ENCODE data around the gene CHD6.

The CHD6 gene

DNA sequence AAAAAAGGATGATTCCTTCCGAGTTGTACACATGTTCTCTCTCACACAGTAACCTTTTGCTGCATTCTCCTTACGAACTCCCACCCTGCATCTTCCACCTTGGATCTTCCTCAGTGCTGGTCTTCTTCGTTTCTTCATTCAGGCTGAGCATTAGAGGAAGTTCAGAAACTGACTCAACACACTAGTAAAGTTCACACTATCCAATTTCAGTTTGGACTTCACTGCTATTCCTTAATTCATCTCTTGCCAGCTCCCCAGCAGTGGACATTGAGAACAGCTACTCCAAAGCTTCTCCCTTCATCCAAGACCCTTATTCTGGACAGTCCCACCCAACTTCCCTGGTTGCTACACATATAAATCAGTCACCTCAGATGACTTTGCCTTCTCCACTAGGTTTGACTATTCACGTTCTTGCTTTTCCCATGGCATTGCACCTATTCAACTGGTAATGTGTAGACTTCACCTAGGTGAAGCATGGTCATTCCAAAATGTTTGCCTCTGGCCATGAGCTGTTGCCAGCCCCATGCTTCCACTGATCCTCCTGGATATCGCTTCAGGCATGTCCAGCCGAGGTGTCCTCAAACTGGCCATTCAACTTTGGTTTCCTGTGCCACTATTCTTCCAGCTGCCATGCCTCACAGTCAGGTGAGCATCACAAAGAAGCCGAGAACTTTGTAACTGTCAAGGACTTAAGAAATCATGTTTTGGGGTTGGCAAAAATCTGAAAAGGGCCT is 147.6 kb downstream of the CHD6 start:
- H3K27ac Mint-ChIP-seq: no peak overlapping the region
- no peaks in the 10 kb centered on the region for H3K9me3 Mint-ChIP-seq
- peaks cover 39% of the 10 kb centered on the region for H3K36me3 Mint-ChIP-seq (ENCODE audit: low read depth)
- H3K4me1 Mint-ChIP-seq (ENCODE audit: low read depth): peaks cover 5% of the 10 kb centered on the region
- H3K4me3 Mint-ChIP-seq: no peak overlapping the region
- no peaks in the 10 kb centered on the region for H3K27me3 Mint-ChIP-seq

DNA sequence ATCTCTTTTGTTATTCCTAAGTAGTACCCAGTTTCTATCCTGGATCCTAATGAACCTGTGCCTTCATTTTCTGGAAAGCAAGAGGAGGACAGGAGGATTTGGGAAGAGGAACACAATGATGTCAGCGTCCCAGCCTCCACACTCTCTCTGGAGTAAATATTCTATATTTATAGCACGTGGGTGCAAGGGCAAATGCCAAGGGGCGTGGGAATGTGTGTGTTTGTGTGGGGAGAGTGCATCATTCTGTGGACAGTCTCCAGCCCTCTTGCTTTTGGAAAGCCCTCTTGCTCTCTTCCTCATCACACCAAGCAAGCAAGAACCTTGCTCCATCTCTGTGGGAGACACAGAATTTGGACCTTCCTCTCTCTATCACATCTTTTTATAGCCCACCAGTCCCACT is 148.3 kb downstream of the CHD6 start:
- peaks cover 45% of the 10 kb centered on the region for H3K36me3 Mint-ChIP-seq (ENCODE audit: low read depth)
- H3K27ac Mint-ChIP-seq: no peak overlapping the region
- no peaks in the 10 kb centered on the region for H3K27me3 Mint-ChIP-seq
- no peaks in the 10 kb centered on the region for H3K4me1 Mint-ChIP-seq (ENCODE audit: low read depth)
- H3K4me3 Mint-ChIP-seq: no peak overlapping the region
- H3K9me3 Mint-ChIP-seq: no peaks in the 10 kb centered on the region

DNA sequence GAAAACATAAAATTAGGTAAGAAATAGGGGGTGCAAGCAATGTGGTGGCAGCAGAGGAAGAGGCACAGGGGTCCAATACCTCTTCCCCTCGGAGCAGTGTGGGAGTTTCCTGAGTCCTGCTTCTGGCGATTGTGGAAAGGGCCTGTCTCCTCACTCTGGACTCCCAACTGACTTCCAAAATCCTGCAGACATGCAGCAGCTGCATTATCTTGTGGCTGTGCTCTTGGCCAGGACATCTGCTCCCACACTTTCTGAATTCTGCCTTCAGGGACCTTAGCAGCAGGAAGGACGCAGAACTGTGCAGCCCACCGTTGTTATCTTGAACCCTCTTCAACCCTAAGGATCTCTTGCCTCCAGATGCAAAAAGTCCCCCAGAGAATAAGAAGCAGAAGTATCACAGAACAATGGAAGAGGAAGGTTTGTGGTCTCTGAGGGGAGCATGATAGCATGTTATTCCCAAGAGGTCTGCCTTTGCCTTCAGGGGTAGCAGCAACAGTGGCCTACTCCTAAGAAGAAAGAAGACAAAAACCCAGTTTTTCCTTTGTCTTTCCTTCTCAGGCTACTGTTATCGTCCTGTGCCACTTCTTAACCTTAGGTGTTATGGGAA is 149.1 kb downstream of the CHD6 start:
- H3K9me3 Mint-ChIP-seq: no peaks in the 10 kb centered on the region
- H3K36me3 Mint-ChIP-seq (ENCODE audit: low read depth): peaks cover 49% of the 10 kb centered on the region
- no peak overlapping the region for H3K4me3 Mint-ChIP-seq
- no peak overlapping the region for H3K27ac Mint-ChIP-seq
- no peaks in the 10 kb centered on the region for H3K27me3 Mint-ChIP-seq
- H3K4me1 Mint-ChIP-seq (ENCODE audit: low read depth): no peaks in the 10 kb centered on the region

DNA sequence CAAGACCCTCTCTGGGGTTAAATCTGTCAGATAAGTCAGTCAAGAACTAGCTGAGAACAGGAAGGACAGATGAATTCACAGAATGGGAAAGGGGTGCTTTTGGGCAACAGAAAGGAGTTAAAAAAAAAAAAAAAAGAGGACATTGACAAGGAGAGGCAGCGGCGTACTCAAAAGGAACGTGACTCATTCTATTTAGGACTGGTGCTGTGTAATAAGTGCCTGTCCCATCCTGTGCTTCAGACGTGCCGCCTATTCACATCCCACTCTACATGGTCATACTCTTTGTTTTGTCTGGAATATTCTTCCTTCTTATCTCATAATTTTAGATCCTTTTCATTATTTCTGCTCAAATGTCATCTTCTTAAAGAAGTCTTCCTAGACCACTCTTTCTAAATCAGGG is 150.5 kb downstream of the CHD6 start:
- Mint-ChIP-seq H3K27ac (no peak overlapping the region), H3K27me3 (no peaks in the 10 kb centered on the region), H3K36me3 (ENCODE audit: low read depth) (peaks cover 48% of the 10 kb centered on the region), H3K4me1 (ENCODE audit: low read depth) (no peaks in the 10 kb centered on the region), H3K4me3 (no peak overlapping the region), H3K9me3 (no peaks in the 10 kb centered on the region)

DNA sequence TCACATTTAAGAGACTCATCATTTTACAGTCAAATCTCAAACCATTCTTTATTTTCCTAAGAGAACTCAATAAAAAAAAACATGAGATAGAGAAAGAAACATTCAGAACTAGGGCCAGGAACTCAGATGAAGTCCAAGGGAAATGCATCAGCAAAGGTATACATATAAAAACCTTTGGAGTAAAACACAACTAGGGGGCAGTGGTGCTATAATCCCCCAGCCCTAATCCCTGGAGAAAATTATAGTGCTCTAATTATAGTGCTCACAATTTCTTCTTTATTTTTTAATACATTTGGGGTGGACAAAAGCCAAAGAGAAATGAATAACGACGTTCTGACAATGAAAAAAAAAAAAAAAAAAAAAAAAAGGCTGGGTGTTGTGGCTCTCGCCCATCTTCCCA is 151.0 kb downstream of the CHD6 start:
- H3K4me1 Mint-ChIP-seq (ENCODE audit: low read depth): peaks cover 3% of the 10 kb centered on the region
- H3K4me3 Mint-ChIP-seq: no peak overlapping the region
- no peak overlapping the region for H3K27ac Mint-ChIP-seq
- H3K27me3 Mint-ChIP-seq: no peaks in the 10 kb centered on the region
- no peaks in the 10 kb centered on the region for H3K9me3 Mint-ChIP-seq
- H3K36me3 Mint-ChIP-seq (ENCODE audit: low read depth): peaks cover 47% of the 10 kb centered on the region

DNA sequence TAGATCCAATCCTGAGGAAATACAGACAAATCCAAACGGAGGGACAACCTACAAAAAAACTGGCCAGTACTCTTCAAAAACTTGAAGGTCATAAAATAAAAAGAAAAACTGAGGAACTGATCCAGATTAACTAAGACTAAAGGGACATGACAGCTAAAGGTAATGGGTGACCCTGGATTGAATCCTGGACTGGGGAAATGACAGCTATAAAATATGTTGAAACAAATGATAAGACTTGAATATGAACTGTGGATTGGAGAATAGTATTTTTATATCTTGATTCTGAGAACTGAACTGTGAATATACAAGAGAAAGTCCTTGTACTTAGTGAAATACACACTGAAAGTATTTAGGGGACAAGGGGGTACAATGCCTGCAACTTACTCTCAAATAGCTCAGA is 154.6 kb downstream of the CHD6 start:
- H3K4me1 Mint-ChIP-seq (ENCODE audit: low read depth): peaks cover 5% of the 10 kb centered on the region
- H3K4me3 Mint-ChIP-seq: no peak overlapping the region
- H3K9me3 Mint-ChIP-seq: no peaks in the 10 kb centered on the region
- no peak overlapping the region for H3K27ac Mint-ChIP-seq
- no peaks in the 10 kb centered on the region for H3K27me3 Mint-ChIP-seq
- H3K36me3 Mint-ChIP-seq (ENCODE audit: low read depth): peaks cover 54% of the 10 kb centered on the region

DNA sequence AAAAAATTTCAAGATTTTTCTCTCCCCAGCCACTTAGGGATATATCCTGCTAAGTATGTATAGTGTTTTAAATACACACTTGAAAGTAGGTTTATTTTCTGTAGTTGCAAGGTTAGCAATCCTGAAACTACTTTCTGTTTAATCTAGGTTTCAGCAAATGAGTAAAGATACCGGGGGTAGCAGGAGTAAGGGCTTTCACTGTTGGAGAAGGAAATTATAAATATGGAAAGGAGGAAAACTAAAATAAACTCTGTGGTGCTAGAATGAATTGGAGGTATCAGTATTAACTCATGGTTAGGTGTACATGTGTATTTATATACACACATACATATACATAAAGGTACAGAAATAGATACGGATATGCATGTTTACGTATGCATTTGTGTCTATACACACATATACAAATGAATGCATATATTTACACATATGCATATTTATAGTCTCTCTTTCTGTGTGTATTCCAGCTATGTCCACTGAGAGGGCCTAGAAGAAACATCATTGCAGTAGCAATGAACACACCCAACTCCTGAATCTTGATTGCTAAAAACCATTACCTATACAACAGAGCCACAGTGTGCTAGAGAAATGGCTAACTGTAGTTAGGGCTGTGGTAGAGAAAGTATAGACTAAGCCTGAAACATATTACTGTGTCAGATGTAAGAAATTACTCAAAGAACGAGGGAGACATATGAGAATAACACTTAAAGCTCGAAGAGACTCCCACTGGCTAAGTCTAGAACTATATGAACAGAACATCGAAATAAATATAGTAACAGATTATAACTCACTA is 155.6 kb downstream of the CHD6 start:
- Mint-ChIP-seq H3K9me3 (no peaks in the 10 kb centered on the region), H3K27ac (no peak overlapping the region), H3K4me1 (ENCODE audit: low read depth) (peaks cover 5% of the 10 kb centered on the region), H3K27me3 (no peaks in the 10 kb centered on the region), H3K36me3 (ENCODE audit: low read depth) (peaks cover 54% of the 10 kb centered on the region), H3K4me3 (no peak overlapping the region)

DNA sequence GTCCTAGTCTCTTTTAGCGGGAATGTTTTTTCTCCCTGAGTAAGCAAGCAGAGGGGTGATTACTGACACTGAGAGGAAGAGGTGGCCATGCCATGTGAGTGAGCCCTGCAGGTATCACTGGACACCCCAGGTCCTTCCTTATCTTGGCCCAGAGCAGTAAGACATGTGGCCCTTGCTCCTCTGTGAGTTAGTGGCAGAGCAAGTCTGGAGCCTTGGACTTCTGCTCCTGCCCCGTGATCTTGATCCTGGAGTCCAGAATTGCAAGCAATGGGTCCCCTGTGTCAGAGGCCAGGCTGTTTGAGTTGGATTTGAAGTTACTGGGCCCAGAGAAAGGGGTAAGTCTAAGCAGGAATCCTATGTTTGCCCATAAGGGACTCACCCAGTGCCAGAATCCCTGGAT is 159.4 kb downstream of the CHD6 start:
- Mint-ChIP-seq H3K27ac (no peak overlapping the region), H3K27me3 (no peaks in the 10 kb centered on the region), H3K9me3 (no peaks in the 10 kb centered on the region), H3K4me1 (ENCODE audit: low read depth) (peaks cover 5% of the 10 kb centered on the region), H3K36me3 (ENCODE audit: low read depth) (peaks cover 42% of the 10 kb centered on the region), H3K4me3 (no peak overlapping the region)

DNA sequence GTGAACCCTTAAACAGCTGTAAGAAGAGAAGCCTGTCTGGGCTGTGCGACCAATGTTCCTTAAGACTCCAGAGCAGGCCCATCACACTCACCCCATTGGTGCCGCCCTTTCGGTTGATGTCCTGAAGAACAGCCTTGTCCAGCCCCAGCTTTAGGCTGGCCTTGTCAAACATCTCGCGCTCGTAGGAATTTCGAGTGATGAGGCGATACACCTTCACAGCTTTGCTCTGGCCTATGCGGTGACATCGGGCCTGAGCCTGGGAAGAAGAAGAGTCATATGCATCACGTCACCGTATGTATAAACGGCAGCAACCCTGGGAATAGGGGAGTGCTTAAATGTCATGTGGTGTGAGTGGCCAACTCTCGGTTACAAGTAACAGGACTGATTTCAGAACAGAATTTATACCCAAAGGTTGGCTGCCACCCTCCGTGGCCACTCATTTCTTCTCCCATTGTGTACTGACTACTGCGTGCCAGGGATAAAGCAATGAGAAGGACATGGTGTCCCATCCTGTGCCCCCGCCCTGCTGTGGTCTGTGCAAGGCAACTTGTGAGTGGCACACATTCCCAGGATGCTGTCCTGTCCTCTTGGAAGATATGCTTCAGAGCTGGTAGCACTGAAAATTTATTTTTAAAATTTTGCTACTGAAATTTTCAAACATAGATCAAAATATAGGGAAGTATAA is 160.9 kb downstream of the CHD6 start:
- H3K36me3 Mint-ChIP-seq (ENCODE audit: low read depth): peaks cover 45% of the 10 kb centered on the region
- H3K9me3 Mint-ChIP-seq: no peaks in the 10 kb centered on the region
- H3K27ac Mint-ChIP-seq: no peak overlapping the region
- H3K4me1 Mint-ChIP-seq (ENCODE audit: low read depth): peaks cover 2% of the 10 kb centered on the region
- H3K4me3 Mint-ChIP-seq: no peak overlapping the region
- H3K27me3 Mint-ChIP-seq: no peaks in the 10 kb centered on the region

DNA sequence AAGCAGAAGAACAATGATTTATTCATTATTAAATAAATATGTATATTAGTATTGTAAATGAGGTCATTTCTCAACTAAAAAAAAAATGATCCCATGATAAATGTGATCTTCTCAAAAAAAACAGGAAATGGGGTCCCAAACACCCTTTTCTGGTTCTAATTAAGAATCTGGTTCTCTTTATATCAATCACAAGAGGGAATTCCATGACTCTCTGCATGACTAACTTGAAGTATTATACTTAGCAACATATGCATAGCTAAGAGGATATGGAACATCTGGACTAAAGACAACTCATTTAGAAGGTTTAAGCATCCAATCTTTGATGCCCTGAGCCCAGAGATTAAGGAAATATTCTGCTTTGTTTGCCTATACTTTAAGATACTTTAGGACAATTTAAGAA is 161.8 kb downstream of the CHD6 start:
- Mint-ChIP-seq H3K9me3 (no peaks in the 10 kb centered on the region), H3K27me3 (no peaks in the 10 kb centered on the region), H3K27ac (no peak overlapping the region), H3K4me1 (ENCODE audit: low read depth) (no peaks in the 10 kb centered on the region), H3K4me3 (no peak overlapping the region), H3K36me3 (ENCODE audit: low read depth) (peaks cover 45% of the 10 kb centered on the region)

DNA sequence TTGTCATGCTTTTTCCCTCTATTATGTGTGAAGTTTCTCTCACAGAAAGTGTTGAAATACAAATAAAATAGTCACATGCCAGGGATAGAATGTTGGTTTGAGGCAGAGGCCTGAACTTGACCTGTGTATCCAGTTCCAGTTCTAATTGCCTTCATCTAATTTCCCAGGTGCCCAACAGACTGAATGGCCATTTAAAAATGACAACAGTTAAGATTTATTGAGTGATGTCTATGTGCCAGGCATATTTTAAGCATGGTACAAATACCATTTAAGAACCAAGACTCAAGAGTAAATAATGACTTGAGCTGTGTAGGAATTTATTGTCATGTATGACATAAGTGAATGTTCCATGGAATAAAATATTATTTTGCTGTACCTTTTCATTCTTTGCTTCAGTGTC is 163.9 kb downstream of the CHD6 start:
- Mint-ChIP-seq H3K4me3 (no peak overlapping the region), H3K36me3 (ENCODE audit: low read depth) (peaks cover 40% of the 10 kb centered on the region), H3K27me3 (no peaks in the 10 kb centered on the region), H3K9me3 (no peaks in the 10 kb centered on the region), H3K4me1 (ENCODE audit: low read depth) (no peaks in the 10 kb centered on the region), H3K27ac (no peak overlapping the region)

DNA sequence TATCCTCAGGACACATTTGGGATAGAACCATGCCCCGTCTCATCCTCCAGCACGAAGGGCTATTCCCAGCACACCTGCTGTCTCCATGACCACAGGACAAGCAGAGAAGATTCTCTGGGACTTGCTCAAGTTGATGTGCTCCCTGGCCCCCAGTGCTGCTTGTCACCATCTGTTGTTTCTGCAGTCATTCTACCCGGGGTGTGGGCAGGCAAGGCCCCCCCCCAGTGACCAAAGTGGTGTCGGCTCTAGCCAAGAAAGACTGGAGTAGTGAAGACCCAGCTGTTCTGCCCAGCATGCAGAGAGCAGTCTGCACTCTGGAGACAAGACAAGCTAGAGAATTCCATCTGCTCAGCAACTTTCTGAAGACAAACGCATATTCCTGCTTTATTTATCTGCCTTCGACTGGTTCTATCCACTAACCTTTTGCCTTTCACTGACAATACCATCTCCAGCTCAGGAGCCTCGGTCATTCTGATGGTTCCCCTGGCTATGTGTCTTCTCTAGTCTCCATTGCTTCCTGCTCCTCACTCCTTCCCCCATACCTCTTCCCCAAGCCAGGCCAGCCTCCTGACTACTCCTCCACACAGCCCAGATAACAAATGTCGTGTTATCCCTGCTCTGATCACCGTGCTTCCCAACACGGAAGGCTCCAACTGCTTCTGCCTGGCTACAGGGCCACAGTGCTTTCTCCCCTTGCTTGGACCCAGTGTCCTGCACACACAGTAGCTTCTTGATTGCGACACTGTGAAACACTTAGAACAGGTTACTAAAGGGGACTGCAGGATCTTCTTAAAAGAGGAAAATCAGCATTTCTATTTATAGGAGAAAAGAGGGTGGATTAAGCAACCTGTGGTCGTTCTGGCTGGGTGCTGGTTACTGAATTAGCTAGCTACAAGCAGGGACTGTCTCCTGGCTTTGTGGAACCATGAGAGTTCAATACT is 164.9 kb downstream of the CHD6 start:
- Mint-ChIP-seq H3K27ac (no peak overlapping the region), H3K9me3 (no peaks in the 10 kb centered on the region), H3K4me3 (no peak overlapping the region), H3K27me3 (no peaks in the 10 kb centered on the region), H3K4me1 (ENCODE audit: low read depth) (no peaks in the 10 kb centered on the region), H3K36me3 (ENCODE audit: low read depth) (peaks cover 43% of the 10 kb centered on the region)

DNA sequence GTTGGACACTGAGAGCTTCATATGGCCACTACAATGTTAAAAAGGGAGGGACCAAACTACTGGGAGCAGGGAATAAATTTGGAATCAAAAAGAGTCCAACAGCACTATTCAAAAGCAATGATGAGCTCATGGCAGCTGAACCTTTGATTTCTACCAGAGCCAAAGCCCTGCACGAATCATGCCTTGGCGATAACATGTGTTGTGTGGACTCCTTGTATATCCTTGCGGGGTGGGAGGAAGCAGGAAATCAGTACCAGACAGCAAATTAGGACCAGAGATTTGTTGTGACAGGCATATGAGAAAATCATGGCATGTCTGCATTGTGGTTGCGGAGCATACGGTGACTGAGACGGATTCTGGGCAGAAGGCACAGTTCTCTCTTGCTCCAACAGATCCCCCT is 166.0 kb downstream of the CHD6 start:
- Mint-ChIP-seq H3K36me3 (ENCODE audit: low read depth) (peaks cover 50% of the 10 kb centered on the region), H3K27me3 (no peaks in the 10 kb centered on the region), H3K4me3 (no peak overlapping the region), H3K27ac (no peak overlapping the region), H3K9me3 (no peaks in the 10 kb centered on the region), H3K4me1 (ENCODE audit: low read depth) (no peaks in the 10 kb centered on the region)

DNA sequence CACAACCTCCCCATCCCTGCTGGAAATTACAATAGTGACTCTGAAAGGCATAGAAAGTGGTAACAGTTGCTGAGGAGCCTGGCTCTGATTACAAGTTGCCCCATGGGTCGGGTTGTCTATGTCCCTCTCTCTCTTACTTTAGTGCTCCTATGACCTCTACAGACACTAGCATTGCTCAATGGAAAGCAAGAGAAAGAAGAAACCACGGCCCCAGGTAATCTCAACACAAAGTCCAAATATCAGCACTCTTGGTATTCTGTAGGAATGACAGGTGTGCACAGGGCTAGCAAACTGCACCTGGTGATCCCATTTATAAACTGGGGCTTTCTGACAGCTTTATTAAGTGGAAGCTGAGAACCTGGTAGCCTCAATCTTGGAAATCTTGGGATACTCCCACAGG is 171.2 kb downstream of the CHD6 start:
- no peaks in the 10 kb centered on the region for H3K27me3 Mint-ChIP-seq

More for the DNA sequence above, 171.2 kb downstream of the CHD6 start:
- Mint-ChIP-seq H3K4me1 (ENCODE audit: low read depth) (peaks cover 10% of the 10 kb centered on the region), H3K36me3 (ENCODE audit: low read depth) (peaks cover 31% of the 10 kb centered on the region), H3K27ac (no peak overlapping the region), H3K4me3 (no peak overlapping the region), H3K9me3 (no peaks in the 10 kb centered on the region)

Data from stimulated activated naive CD8-positive, alpha-beta T cell treated with anti-CD3 and anti-CD28 coated beads, Interleukin-15, Interleukin-2, amounts not matched to agents 100 ng/mL and 50 ng/mL, for 24 hours (primary cell).